Liver (tissue), 9 donors: ENCODE data around the gene MYO10. TPM values are rescaled to one million over a fixed set of nuclear protein-coding genes. Genes with fewer than 3 reads are reported as not detected.

Source experiments
- DNase-seq: peaks from one replicate; pipeline ENCODE4 v3.0.0-alpha.2; 2017; ENCODE audit warnings: low spot score
- H3K27ac ChIP-seq, 2 donors: one replicate each; pipeline ENCODE4 v1.7.0; 2013; ENCODE audit warnings: inconsistent platforms in 2 of 2, low read length in 2 of 2, control low read depth in 1 of 2, low read depth in 1 of 2, mild to moderate bottlenecking in 1 of 2
- H3K27me3 ChIP-seq, 4 donors: one replicate each; pipeline versions ENCODE4 v1.6.1 to v1.7.0; 2013; ENCODE audit warnings: low read length in 3 of 4, inconsistent platforms in 1 of 4, mild to moderate bottlenecking in 1 of 4, moderate library complexity in 1 of 4; ENCODE audit not compliant: control insufficient read depth in 4 of 4, insufficient read depth in 4 of 4
- H3K36me3 ChIP-seq, 4 donors: one replicate each; pipeline versions ENCODE4 v1.6.1 to v1.7.0; 2013; ENCODE audit warnings: low read length in 3 of 4, mild to moderate bottlenecking in 3 of 4, low read depth in 1 of 4, moderate library complexity in 1 of 4; ENCODE audit not compliant: control insufficient read depth in 4 of 4, insufficient read depth in 3 of 4
- H3K4me1 ChIP-seq, 4 donors: one replicate each; pipeline versions ENCODE4 v1.6.1 to v1.7.0; 2013; ENCODE audit warnings: low read length in 3 of 4, mild to moderate bottlenecking in 3 of 4, moderate library complexity in 1 of 4; ENCODE audit not compliant: control insufficient read depth in 4 of 4, insufficient read depth in 4 of 4
- H3K4me3 ChIP-seq, 3 donors: one replicate each; pipeline versions ENCODE4 v1.6.1 to v1.7.0; 2013; ENCODE audit warnings: low read length in 3 of 3, control low read depth in 1 of 3, low read depth in 1 of 3, mild to moderate bottlenecking in 1 of 3
- H3K9ac ChIP-seq, 2 donors: one replicate each; pipeline ENCODE4 v1.7.0; 2013; ENCODE audit warnings: low read length in 2 of 2, mild to moderate bottlenecking in 2 of 2, moderate library complexity in 2 of 2, control low read depth in 1 of 2, low read depth in 1 of 2
- H3K9me3 ChIP-seq, 4 donors: one replicate each; pipeline versions ENCODE4 v1.6.1 to v1.7.0; 2013; ENCODE audit warnings: low read length in 3 of 4; ENCODE audit not compliant: control insufficient read depth in 4 of 4
- EGR1 ChIP-seq, 2 donors: IDR thresholded peaks; 2 replicates each; pipeline ENCODE4 v1.6.1; 2016 to 2018; ENCODE audit warnings: antibody characterized with exemption in 2 of 2, low read depth in 2 of 2
- FOXA1 ChIP-seq: IDR thresholded peaks from 2 replicates; pipeline ENCODE4 v1.6.1; 2016; ENCODE audit warnings: antibody characterized with exemption
- FOXA2 ChIP-seq: IDR thresholded peaks from 2 replicates; pipeline ENCODE4 v1.6.1; 2016; ENCODE audit warnings: antibody characterized with exemption
- GABPA ChIP-seq, 2 donors: IDR thresholded peaks in 1 of 2; conservative IDR thresholded peaks in 1 of 2; 2 replicates each; pipeline ENCODE4 v1.6.1; 2016; ENCODE audit warnings: antibody characterized with exemption in 2 of 2, mild to moderate bottlenecking in 1 of 2, moderate library complexity in 1 of 2
- HNF4A ChIP-seq, 2 donors: conservative IDR thresholded peaks; 2 replicates each; pipeline ENCODE4 v1.6.1; 2016; ENCODE audit warnings: antibody characterized with exemption in 2 of 2, mild to moderate bottlenecking in 2 of 2
- HNF4G ChIP-seq: IDR thresholded peaks from 2 replicates; pipeline ENCODE4 v1.6.1; 2016; ENCODE audit warnings: antibody characterized with exemption
- JUND ChIP-seq, 2 donors: IDR thresholded peaks; 2 replicates each; pipeline ENCODE4 v1.6.1; 2016; ENCODE audit warnings: antibody characterized with exemption in 2 of 2
- NR2F2 ChIP-seq: IDR thresholded peaks from 2 replicates; pipeline ENCODE4 v1.6.1; 2016; ENCODE audit warnings: antibody characterized with exemption
- RAD21 ChIP-seq, 2 donors: IDR thresholded peaks; 2 replicates each; pipeline ENCODE4 v1.6.1; 2016; ENCODE audit warnings: antibody characterized with exemption in 2 of 2, mild to moderate bottlenecking in 2 of 2
- RXRA ChIP-seq, 2 donors: IDR thresholded peaks; 2 replicates each; pipeline ENCODE4 v1.6.1; 2017 to 2018; ENCODE audit warnings: antibody characterized with exemption in 2 of 2, mild to moderate bottlenecking in 1 of 2
- SP1 ChIP-seq: IDR thresholded peaks from 2 replicates; pipeline ENCODE4 v1.6.1; 2018; ENCODE audit warnings: antibody characterized with exemption, mild to moderate bottlenecking
- TAF1 ChIP-seq: conservative IDR thresholded peaks from 2 replicates; pipeline ENCODE4 v1.6.1; 2016; ENCODE audit warnings: antibody characterized with exemption, mild to moderate bottlenecking
- YY1 ChIP-seq: IDR thresholded peaks from 2 replicates; pipeline ENCODE4 v1.6.1; 2016; ENCODE audit warnings: antibody characterized with exemption, mild to moderate bottlenecking
- WGBS: extraction: QIAGEN DNeasy Blood & Tissue Kit; methylation state at CpG from one replicate; pipeline ENCODE4 v1.1.7; 2013; 5-methylcytosine and 5-hydroxymethylcytosine counted together
- polyA plus RNA-seq, 2 donors: library from polyadenylated mRNA; stranded (reverse) in 1 of 2; unstranded in 1 of 2; fragments of 200-250 nt in 1 of 2; fragments of >200 nt in 1 of 2; fragmentation: Nextera tagmentation in 1 of 2; extraction: Ambion mirVana in 1 of 2; gene quantifications; one replicate each; pipeline versions ENCODE4 v1.2.1 to v1.2.3, GENCODE V29; 2013 to 2015
- total RNA-seq, 2 donors: library from RNA; depleted of rRNA; stranded (reverse); fragments of >200 nt; gene quantifications; one replicate each; pipeline ENCODE4 v1.2.3, GENCODE V29; 2014
- TF ChIP-seq, protein P1 (sequence below): fragments of 150-350 bp; IDR thresholded peaks from 2 replicates; pipeline ENCODE4 v1.5.1; 2017; ENCODE audit warnings: improper control_type of control experiment, low read depth, low read length; ENCODE audit not compliant: missing input control
- TF ChIP-seq, protein P2 (sequence below): IDR thresholded peaks from 2 replicates; pipeline ENCODE4 v1.6.1; 2016; ENCODE audit warnings: antibody characterized with exemption
- TF ChIP-seq, protein P3 (sequence below): IDR thresholded peaks from 2 replicates; pipeline ENCODE4 v1.6.1; 2016; ENCODE audit warnings: antibody characterized with exemption
- TF ChIP-seq, protein P4 (sequence below): IDR thresholded peaks from 2 replicates; pipeline ENCODE4 v1.6.1; 2016; ENCODE audit warnings: antibody characterized with exemption, mild to moderate bottlenecking
- TF ChIP-seq, protein P5 (sequence below): IDR thresholded peaks from 2 replicates; pipeline ENCODE4 v1.6.1; 2016; ENCODE audit warnings: antibody characterized with exemption
- donor health status: healthy.
- donor health status: healthy.
- donor health status: healthy.
- donor health status: healthy.
- donor health status: healthy.

Gene MYO10
- total and polyA plus RNA-seq, 4 donors: 4.3 to 15.3 (median 7.1) TPM

DNA sequence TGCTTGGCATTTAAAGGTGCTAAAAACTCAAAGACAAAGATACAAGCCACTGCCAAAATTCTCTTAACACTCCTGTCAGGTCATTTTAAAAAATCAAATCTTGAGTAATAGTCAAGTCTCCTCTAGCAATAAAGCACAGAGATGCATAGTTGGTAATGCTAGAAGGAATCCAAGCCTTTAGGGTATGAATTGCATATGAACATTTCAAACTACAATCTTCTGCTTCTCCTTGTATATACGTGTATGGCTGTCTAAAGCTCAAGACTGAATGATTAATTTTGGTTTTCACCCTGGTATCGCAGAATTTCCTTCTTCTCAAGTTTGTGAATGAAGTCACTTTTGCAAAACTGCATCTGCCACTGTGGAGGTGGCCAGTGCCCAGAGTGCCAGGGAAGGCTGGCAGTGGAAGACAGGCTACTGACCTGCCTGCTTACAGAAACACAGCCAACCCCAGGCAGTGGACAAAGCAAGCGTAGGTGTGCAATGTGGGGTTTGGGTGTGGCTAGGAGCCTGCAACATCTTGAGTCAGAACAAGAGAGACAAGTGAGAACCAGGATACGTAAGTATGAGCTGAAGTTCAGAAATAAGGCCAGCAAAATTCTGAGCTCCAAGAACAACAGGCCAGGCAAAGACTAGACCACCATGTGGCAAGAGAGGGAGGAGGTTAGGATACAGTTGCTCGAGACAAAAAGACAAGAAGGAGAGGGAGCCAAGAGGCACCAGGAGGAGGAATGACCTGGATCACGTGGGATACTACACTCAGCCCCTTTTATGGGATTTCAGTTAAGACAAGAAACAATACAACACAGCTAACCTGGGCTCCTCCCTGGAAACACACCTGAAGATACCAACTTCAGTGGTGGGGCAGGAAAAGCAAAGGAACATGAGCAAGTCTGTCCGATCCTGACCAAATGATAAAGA lies 22.6 kb downstream of the MYO10 start:
- no peak overlapping the region for H3K27ac ChIP-seq
- H3K9ac ChIP-seq: no peak overlapping the region

More for the DNA sequence above, 22.6 kb downstream of the MYO10 start:
- Histone ChIP-seq H3K27me3 (no peaks in the 10 kb centered on the region), H3K4me1 (no peaks in the 10 kb centered on the region), H3K36me3 (no peaks in the 10 kb centered on the region), H3K9me3 (no peaks in the 10 kb centered on the region), H3K4me3 (no peak overlapping the region)
- no peak for DNase-seq
- no peak for TF ChIP-seq SP1
- no peak for TF ChIP-seq TAF1
- no peak for TF ChIP-seq YY1
- TF ChIP-seq FOXA1: no peak
- no peak for TF ChIP-seq HNF4A (conservative IDR thresholded peaks at IDR 0.05)
- TF ChIP-seq FOXA2: no peak
- TF ChIP-seq, protein P1, sequence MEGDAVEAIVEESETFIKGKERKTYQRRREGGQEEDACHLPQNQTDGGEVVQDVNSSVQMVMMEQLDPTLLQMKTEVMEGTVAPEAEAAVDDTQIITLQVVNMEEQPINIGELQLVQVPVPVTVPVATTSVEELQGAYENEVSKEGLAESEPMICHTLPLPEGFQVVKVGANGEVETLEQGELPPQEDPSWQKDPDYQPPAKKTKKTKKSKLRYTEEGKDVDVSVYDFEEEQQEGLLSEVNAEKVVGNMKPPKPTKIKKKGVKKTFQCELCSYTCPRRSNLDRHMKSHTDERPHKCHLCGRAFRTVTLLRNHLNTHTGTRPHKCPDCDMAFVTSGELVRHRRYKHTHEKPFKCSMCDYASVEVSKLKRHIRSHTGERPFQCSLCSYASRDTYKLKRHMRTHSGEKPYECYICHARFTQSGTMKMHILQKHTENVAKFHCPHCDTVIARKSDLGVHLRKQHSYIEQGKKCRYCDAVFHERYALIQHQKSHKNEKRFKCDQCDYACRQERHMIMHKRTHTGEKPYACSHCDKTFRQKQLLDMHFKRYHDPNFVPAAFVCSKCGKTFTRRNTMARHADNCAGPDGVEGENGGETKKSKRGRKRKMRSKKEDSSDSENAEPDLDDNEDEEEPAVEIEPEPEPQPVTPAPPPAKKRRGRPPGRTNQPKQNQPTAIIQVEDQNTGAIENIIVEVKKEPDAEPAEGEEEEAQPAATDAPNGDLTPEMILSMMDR: no peak
- TF ChIP-seq GABPA (IDR thresholded peaks at IDR 0.05 in 1 of 2, conservative IDR thresholded peaks at IDR 0.05 in 1 of 2): no peak
- TF ChIP-seq RAD21 (IDR thresholded peaks at IDR 0.05): no peak
- TF ChIP-seq HNF4G: no peak
- no peak for TF ChIP-seq RXRA (IDR thresholded peaks at IDR 0.05)
- no peak for TF ChIP-seq NR2F2
- TF ChIP-seq JUND (IDR thresholded peaks at IDR 0.05): no peak
- TF ChIP-seq EGR1 (IDR thresholded peaks at IDR 0.05; ENCODE audit: low read depth in 2 of 2): no peak
- TF ChIP-seq, protein P2, sequence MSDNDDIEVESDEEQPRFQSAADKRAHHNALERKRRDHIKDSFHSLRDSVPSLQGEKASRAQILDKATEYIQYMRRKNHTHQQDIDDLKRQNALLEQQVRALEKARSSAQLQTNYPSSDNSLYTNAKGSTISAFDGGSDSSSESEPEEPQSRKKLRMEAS: no peak
- TF ChIP-seq, protein P3, sequence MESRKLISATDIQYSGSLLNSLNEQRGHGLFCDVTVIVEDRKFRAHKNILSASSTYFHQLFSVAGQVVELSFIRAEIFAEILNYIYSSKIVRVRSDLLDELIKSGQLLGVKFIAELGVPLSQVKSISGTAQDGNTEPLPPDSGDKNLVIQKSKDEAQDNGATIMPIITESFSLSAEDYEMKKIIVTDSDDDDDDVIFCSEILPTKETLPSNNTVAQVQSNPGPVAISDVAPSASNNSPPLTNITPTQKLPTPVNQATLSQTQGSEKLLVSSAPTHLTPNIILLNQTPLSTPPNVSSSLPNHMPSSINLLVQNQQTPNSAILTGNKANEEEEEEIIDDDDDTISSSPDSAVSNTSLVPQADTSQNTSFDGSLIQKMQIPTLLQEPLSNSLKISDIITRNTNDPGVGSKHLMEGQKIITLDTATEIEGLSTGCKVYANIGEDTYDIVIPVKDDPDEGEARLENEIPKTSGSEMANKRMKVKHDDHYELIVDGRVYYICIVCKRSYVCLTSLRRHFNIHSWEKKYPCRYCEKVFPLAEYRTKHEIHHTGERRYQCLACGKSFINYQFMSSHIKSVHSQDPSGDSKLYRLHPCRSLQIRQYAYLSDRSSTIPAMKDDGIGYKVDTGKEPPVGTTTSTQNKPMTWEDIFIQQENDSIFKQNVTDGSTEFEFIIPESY: no peak
- TF ChIP-seq, protein P4, sequence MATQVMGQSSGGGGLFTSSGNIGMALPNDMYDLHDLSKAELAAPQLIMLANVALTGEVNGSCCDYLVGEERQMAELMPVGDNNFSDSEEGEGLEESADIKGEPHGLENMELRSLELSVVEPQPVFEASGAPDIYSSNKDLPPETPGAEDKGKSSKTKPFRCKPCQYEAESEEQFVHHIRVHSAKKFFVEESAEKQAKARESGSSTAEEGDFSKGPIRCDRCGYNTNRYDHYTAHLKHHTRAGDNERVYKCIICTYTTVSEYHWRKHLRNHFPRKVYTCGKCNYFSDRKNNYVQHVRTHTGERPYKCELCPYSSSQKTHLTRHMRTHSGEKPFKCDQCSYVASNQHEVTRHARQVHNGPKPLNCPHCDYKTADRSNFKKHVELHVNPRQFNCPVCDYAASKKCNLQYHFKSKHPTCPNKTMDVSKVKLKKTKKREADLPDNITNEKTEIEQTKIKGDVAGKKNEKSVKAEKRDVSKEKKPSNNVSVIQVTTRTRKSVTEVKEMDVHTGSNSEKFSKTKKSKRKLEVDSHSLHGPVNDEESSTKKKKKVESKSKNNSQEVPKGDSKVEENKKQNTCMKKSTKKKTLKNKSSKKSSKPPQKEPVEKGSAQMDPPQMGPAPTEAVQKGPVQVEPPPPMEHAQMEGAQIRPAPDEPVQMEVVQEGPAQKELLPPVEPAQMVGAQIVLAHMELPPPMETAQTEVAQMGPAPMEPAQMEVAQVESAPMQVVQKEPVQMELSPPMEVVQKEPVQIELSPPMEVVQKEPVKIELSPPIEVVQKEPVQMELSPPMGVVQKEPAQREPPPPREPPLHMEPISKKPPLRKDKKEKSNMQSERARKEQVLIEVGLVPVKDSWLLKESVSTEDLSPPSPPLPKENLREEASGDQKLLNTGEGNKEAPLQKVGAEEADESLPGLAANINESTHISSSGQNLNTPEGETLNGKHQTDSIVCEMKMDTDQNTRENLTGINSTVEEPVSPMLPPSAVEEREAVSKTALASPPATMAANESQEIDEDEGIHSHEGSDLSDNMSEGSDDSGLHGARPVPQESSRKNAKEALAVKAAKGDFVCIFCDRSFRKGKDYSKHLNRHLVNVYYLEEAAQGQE: no peak
- TF ChIP-seq, protein P5, sequence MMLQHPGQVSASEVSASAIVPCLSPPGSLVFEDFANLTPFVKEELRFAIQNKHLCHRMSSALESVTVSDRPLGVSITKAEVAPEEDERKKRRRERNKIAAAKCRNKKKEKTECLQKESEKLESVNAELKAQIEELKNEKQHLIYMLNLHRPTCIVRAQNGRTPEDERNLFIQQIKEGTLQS: no peak
- whole genome bisulfite sequencing: 50% methylated on average over 7 of the region's 7 CpGs
